ENCODE data around the gene P3H3.

DNA sequence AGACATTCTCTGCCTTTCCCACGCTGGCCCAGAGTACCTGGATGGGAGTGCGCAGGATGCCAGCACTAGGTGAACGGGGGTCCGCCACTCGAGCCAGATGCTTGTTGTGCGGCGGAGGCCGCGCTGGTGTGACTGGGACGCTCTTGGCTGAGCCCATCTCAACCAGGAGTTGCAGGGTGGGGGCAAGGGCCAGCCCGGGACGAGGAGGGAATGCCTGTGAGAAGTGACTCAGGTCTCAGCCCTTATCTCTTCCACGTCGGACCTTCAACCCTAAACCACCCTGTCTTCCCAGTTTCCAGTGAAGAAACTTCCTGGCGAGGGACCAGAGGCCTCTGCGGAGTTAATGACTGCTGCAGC lies 22.6 kb downstream of the P3H3 start:
- TF ChIP-seq, protein P1, sequence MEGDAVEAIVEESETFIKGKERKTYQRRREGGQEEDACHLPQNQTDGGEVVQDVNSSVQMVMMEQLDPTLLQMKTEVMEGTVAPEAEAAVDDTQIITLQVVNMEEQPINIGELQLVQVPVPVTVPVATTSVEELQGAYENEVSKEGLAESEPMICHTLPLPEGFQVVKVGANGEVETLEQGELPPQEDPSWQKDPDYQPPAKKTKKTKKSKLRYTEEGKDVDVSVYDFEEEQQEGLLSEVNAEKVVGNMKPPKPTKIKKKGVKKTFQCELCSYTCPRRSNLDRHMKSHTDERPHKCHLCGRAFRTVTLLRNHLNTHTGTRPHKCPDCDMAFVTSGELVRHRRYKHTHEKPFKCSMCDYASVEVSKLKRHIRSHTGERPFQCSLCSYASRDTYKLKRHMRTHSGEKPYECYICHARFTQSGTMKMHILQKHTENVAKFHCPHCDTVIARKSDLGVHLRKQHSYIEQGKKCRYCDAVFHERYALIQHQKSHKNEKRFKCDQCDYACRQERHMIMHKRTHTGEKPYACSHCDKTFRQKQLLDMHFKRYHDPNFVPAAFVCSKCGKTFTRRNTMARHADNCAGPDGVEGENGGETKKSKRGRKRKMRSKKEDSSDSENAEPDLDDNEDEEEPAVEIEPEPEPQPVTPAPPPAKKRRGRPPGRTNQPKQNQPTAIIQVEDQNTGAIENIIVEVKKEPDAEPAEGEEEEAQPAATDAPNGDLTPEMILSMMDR (IDR thresholded peaks at IDR 0.05) = no peak
- TF ChIP-seq POLR2AphosphoS5 (IDR thresholded peaks at IDR 0.05) = no peak
- TF ChIP-seq POLR2A (IDR thresholded peaks at IDR 0.05) = no peak
